ENCODE results near the gene PNLIP. TPM values are rescaled to one million over a fixed set of nuclear protein-coding genes. Genes with fewer than 3 reads are reported as not detected.

Gene PNLIP
- total RNA-seq, 2 donors from 2014 or later: not detected

- Mint-ChIP-seq H3K4me1 (ENCODE audit: low read depth in 2 of 2) (no peaks in the 10 kb centered on the region), H3K9me3 (no peaks in the 10 kb centered on the region), H3K27me3 (peaks cover 14 to 18% of the 10 kb centered on the region in 2 donors), H3K36me3 (no peaks in the 10 kb centered on the region), H3K27ac (no peak overlapping the region), H3K4me3 (no peak overlapping the region)
- ATAC-seq: no peak
- no peak for DNase-seq (ENCODE audit: low spot score)
Measured at GRCh38 chr10:116613471-116613870, 67.7 kb downstream of the PNLIP start.

GRCh38 chr10:116614796-116615195 is 69.1 kb downstream of the PNLIP start:
- ATAC-seq (no peak), DNase-seq (ENCODE audit: low spot score) (no peak)
- Mint-ChIP-seq H3K9me3 (no peaks in the 10 kb centered on the region), H3K27ac (no peak overlapping the region), H3K36me3 (no peaks in the 10 kb centered on the region), H3K4me1 (ENCODE audit: low read depth in 2 of 2) (no peaks in the 10 kb centered on the region), H3K27me3 (peaks cover 9 to 18% of the 10 kb centered on the region in 2 donors), H3K4me3 (no peak overlapping the region)

GRCh38 chr10:116615199-116615776 is 69.6 kb downstream of the PNLIP start:
- Mint-ChIP-seq H3K4me3 (no peak overlapping the region), H3K9me3 (no peaks in the 10 kb centered on the region), H3K27ac (no peak overlapping the region), H3K36me3 (no peaks in the 10 kb centered on the region), H3K27me3 (peaks cover 5 to 14% of the 10 kb centered on the region in 2 donors), H3K4me1 (ENCODE audit: low read depth in 2 of 2) (no peaks in the 10 kb centered on the region)
- DNase-seq (ENCODE audit: low spot score) (no peak), ATAC-seq (no peak)

Other genes with a start within 250 kb of the PNLIP start
- not detected for gene CCDC172, start 221.5 kb upstream of the PNLIP start, total RNA-seq
- gene PNLIPRP3, start 118.1 kb upstream of the PNLIP start, total RNA-seq: not detected
- gene PNLIPRP1, start 45.0 kb downstream of the PNLIP start, total RNA-seq: not detected
- gene PNLIPRP2, start 75.0 kb downstream of the PNLIP start, total RNA-seq: not detected
- gene HSPA12A, start 196.6 kb downstream of the PNLIP start, total RNA-seq: under 1 TPM in 1 of 2 donors, not detected in 1; 0.08 TPM

Measured in natural killer cell treated with Interleukin-12 subunit alpha and Interleukin-12 subunit beta and Interleukin-15 and Interleukin-18, amount 100 ng/mL, for 72 hours (primary cell).